Colonic mucosa (tissue), 4 donors: ENCODE results near the gene TNIK. TPM values are rescaled to one million over a fixed set of nuclear protein-coding genes. Genes with fewer than 3 reads are reported as not detected.

Source experiments
- DNase-seq: peaks from one replicate; pipeline ENCODE4 v3.0.0-alpha.2; 2020
- H3K27ac ChIP-seq: fragments of 200-600 bp; one replicate; pipeline ENCODE4 v1.8.0; 2021
- H3K27me3 ChIP-seq: fragments of 200-600 bp; one replicate; pipeline ENCODE4 v1.8.0; 2021
- H3K36me3 ChIP-seq: fragments of 200-600 bp; one replicate; pipeline ENCODE4 v1.8.0; 2021
- H3K4me1 ChIP-seq: fragments of 200-600 bp; one replicate; pipeline ENCODE4 v1.8.0; 2021; ENCODE audit warnings: mild to moderate bottlenecking
- H3K4me3 ChIP-seq: fragments of 200-600 bp; one replicate; pipeline ENCODE4 v1.8.0; 2021
- H3K9ac ChIP-seq, 2 donors: one replicate each; pipeline ENCODE4 v1.7.0; 2013; ENCODE audit warnings: control low read depth in 2 of 2, low read depth in 2 of 2, low read length in 2 of 2
- H3K9me3 ChIP-seq: fragments of 200-600 bp; one replicate; pipeline ENCODE4 v1.8.0; 2021
- CTCF ChIP-seq: fragments of 200-600 bp; IDR thresholded peaks from one replicate; pipeline ENCODE4 v1.8.0; 2022; ENCODE audit warnings: antibody characterized with exemption, mild to moderate bottlenecking
- intact Hi-C: fragments of 100-400 bp; cut with DNase I; formaldehyde crosslinking; loops from one replicate; pipeline ENCODE4 v1.14.1; 2022
- total RNA-seq, 2 donors: library from RNA; stranded (reverse); fragmentation: NEBNext Ultra II Directional in 1 of 2; extraction: Animal tissue kit (Norgen Biotek cat#: 25700) in 1 of 2; gene quantifications; one replicate each; pipeline ENCODE4 v1.2.1, GENCODE V29; 2021
- donor health status: healthy.
- donor health status: DM: no; HTN: no; CAD: no.
- donor health status: DM: no; HTN: no; CAD: no.

Gene TNIK
- total RNA-seq, 2 donors from 2014 or later, result 19.9 to 30.9 TPM

DNA sequence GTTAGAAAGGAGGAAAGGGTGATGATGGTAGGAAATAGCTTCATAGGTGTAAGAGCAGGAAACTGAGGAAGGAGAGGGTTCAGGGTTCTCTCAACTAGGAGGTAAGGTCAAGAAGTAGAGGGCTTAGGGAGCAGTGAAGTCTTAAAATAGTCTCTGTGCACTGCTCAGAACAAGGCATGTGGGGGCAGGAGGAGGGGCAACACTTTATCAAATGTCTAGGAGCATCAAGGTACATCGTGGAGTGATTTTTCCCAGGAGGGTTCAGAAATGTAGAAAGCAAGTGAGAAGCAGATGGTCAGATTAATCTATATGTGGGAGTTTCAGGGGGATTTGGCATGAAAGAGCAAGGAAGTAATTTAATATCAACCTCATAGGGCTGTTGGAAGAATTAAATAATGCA, 58.8 kb downstream of the TNIK start:
- Histone ChIP-seq H3K9me3 (no peaks in the 10 kb centered on the region), H3K4me1 (no peaks in the 10 kb centered on the region), H3K4me3 (no peak overlapping the region), H3K27me3 (no peaks in the 10 kb centered on the region), H3K36me3 (no peaks in the 10 kb centered on the region), H3K27ac (no peak overlapping the region), H3K9ac (no peak overlapping the region)
- no peak for DNase-seq
- no peak for TF ChIP-seq CTCF
- intact Hi-C loops, result no loop called here

- intact Hi-C loops, result no loop called here
- no peak overlapping the region for H3K4me3 ChIP-seq
- no peak overlapping the region for H3K27ac ChIP-seq
- H3K9me3 ChIP-seq, result no peaks in the 10 kb centered on the region
- no peaks in the 10 kb centered on the region for H3K4me1 ChIP-seq
- no peaks in the 10 kb centered on the region for H3K36me3 ChIP-seq
- no peak for DNase-seq
- H3K9ac ChIP-seq, result no peak overlapping the region
- no peaks in the 10 kb centered on the region for H3K27me3 ChIP-seq
- no peak for TF ChIP-seq CTCF
These were observed 60.4 kb downstream of the TNIK start for GRCh38 chr3:171399842-171400241.

GRCh38 chr3:171398343-171398742, 61.9 kb downstream of the TNIK start:
- Histone ChIP-seq H3K36me3 (no peaks in the 10 kb centered on the region), H3K4me1 (no peaks in the 10 kb centered on the region), H3K27me3 (no peaks in the 10 kb centered on the region), H3K9me3 (no peaks in the 10 kb centered on the region), H3K4me3 (no peak overlapping the region), H3K9ac (no peak overlapping the region), H3K27ac (no peak overlapping the region)
- TF ChIP-seq CTCF, result no peak
- intact Hi-C loops, result no loop called here
- no peak for DNase-seq

DNA sequence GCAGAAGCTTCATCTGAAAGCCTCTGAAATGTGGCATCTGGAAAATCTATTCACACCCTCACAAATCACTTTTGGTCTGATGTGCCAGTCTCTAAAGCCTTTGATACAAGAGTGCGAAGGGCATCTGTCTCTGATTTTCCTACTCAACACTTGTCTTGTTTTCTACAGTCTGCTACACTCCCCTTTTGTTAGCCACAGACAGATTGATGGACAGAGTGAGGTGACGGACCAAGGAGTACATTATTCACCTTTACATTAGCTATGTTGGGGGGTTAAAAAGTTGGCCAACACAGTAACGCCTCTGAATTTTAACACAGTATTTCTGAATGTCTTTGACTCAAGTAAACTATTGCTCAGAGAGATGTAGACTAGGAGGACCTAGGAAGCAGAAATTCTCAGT, 63.1 kb downstream of the TNIK start:
- TF ChIP-seq CTCF, result no peak
- no peak for DNase-seq
- intact Hi-C loops, result no loop called here
- Histone ChIP-seq H3K36me3 (no peaks in the 10 kb centered on the region), H3K9me3 (no peaks in the 10 kb centered on the region), H3K4me3 (no peak overlapping the region), H3K27ac (no peak overlapping the region), H3K27me3 (no peaks in the 10 kb centered on the region), H3K9ac (no peak overlapping the region), H3K4me1 (no peaks in the 10 kb centered on the region)

- Histone ChIP-seq H3K9ac (no peak overlapping the region), H3K27ac (no peak overlapping the region), H3K4me3 (no peak overlapping the region), H3K9me3 (no peaks in the 10 kb centered on the region), H3K27me3 (no peaks in the 10 kb centered on the region), H3K4me1 (no peaks in the 10 kb centered on the region), H3K36me3 (no peaks in the 10 kb centered on the region)
- intact Hi-C loops, result no loop called here
- DNase-seq, result no peak
- no peak for TF ChIP-seq CTCF
These were observed 64.2 kb downstream of the TNIK start for GRCh38 chr3:171396048-171396447.
